Left cardiac atrium (tissue), 4 donors: ENCODE measurements around the gene PTPRN2. TPM values are rescaled to one million over a fixed set of nuclear protein-coding genes. Genes with fewer than 3 reads are reported as not detected.

Experiments used
- ATAC-seq, 2 donors: fragments of 200-7000 bp; cut with Tn5 transposase; one replicate each; pipeline ENCODE4 v1.9.1; 2020; ENCODE audit warnings: mild to moderate bottlenecking in 2 of 2, moderate library complexity in 2 of 2
- DNase-seq: peaks from one replicate; pipeline ENCODE4 v3.0.0-alpha.2; 2020
- intact Hi-C, 2 donors: fragments of 100-400 bp; cut with DNase I; formaldehyde crosslinking; loops; one replicate each; pipeline versions ENCODE4 v1.14.1 to v1.15.1; 2022 to 2023
- total RNA-seq, 2 donors: library from RNA; stranded (reverse); fragmentation: NEBNext Ultra II Directional; extraction: Animal tissue kit (Norgen Biotek cat#: 25700); gene quantifications; one replicate each; pipeline ENCODE4 v1.2.1, GENCODE V29; 2021
- donor health status: DM: no; HTN: yes; CAD: no.
- donor health status: DM: no; HTN: yes; CAD: no; lungs with severe emphysema.
- donor health status: DM: yes; HTN: yes; CAD: no.
- donor health status: Dilated cardiomyopathy.

The PTPRN2 gene
- total RNA-seq, 2 donors from 2014 or later, result 1.9 to 2.3 TPM

DNA sequence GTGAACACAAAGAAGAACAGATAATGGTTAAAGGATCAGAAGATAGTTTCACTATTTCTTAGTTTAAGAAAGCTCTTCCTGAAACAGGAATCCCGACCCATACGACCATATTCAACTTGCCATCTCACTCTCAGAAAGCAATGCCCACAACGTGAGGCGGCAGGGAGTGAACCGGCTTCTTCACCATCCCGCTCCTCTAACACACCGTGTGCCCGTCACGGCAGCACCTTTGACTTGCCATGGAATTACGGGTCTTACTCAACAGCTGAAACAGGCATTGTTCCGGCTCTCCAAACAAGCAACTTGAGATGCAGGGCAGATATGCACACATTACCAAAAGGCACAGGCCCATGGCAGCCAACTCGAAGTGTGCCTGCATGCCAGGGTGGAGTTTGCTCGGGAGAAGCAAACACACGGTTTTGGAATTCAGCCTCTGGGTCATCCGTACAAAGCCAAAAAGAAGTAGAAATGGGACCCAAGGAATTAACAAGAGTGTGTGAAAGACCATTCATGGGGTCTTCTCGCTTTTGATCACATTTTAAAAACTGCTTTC lies 957.2 kb downstream of the PTPRN2 start:
- intact Hi-C loops, result no loop called here
- no peak for DNase-seq
- no peak for ATAC-seq

DNA sequence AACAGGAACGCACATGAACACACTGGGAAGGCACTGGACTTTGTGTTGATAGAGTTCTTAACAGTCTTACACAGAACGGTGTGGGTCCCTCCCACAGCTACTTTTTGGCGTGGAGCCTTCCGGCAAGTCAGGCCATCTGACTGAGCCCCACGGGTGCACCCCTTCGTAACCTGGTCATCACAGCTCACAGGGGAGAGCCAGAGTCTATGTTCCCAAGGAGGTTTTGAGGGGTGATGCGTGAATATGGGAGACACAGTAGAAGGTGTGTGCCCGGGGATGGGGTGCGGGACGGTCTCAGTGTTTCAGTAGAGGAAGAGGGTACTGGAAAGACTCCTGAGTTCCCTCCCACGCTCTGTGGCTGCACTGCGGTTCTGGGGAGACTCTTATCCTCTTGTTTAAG lies 959.2 kb downstream of the PTPRN2 start:
- intact Hi-C loops, result no loop called here
- ATAC-seq (no peak), DNase-seq (no peak)

- DNase-seq, result no peak
- intact Hi-C loops, result no loop called here
- ATAC-seq, result no peak
Measured at GRCh38 chr7:157627646-157628045, 960.0 kb downstream of the PTPRN2 start.

GRCh38 chr7:157627033-157627432 lies 960.6 kb downstream of the PTPRN2 start:
- intact Hi-C loops, result no loop called here
- no peak for ATAC-seq
- no peak for DNase-seq

DNA sequence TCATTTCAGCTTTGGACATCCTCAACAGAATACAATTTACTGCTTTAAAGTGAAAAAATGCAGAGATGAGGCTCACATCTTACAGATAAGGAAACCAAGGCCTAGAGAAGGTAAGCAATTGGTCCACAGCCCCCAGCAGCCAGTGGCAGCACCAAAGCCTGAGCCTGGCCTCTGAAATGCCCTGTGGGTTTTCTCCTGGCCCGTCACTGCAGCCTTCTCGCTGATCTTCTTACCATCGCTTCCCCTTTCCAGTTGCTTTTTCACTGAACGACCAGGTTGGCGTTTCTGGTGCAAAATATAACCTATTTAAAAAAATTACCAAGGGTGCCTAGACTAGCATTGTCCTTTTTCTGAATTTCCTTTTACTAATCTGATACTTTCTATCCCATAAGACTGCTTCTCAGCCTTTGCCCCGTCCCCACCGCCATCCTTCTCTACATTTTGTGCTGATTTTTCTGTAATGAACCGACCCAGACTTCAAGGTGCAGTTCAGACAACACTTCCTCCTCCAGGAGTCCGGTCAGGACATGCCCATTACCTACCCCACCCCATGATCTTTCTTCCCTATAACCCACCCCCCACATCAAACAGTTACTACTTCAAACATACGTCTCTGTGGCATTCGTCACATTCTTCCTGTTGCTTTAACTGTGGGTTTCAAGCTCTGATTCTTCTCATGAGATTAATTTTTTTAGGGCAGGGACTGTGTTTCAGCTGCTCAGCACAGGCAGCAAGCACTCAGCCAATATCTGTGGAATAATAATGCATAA lies 961.5 kb downstream of the PTPRN2 start:
- ATAC-seq (no peak), DNase-seq (no peak)
- intact Hi-C loops, result no loop called here

DNA sequence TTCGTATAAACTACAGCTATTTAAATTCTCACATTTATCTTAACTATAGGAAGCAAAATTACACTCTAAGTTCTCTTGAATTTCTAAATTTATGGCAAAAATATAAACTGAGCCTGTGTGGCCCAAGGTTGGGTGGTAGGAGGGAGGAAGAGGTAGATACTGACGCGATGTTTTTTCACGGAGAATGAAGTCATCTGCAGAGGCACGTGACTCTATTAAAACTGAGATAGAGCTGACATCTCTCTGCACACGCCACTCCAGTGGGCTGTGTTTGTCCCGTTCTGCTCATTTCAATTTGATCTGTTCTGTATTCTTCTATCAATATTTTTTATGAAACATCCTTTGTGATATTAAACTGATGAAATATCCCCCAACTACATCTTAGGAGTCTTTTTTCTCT lies 964.1 kb downstream of the PTPRN2 start:
- ATAC-seq, result no peak
- DNase-seq, result no peak
- intact Hi-C loops, result no loop called here

DNA sequence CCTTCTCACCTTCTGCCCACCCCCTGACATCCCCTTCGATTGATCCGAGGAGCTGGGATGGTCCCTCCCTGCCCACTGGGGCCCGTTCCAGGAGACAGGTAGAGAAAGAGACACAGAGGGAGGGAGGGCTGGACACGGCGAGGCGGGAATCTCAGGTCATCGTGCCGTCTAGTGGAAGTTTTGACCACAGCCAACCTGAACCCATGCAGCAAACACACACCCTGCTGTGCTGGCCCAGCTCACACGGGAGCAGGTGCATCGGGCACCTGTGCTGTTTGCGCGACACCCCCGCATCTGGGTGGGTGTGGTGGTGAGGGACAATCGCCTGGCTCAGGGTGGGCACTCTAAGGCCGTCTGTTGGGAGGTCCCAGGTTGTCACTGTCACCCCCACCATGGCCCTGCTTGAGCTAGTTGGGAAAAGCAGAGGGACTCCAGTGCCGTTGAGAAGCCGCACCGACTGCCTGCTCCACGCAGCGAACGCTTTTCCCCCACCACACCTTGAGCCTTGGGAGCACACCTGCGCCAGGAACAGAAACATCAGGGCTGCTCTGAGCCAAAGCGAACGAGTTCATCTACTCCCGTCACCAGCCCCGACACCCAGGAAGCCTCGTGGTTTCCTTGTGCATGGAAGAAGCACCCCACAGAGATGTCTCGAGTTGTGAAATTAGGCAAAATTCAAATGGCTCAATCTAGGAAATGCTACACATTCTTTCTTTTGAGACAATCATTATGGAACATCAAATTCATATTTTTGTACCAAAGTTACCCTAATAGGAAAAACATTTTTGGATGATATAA lies 965.0 kb downstream of the PTPRN2 start:
- ATAC-seq, result no peak
- intact Hi-C loops, result no loop called here
- no peak for DNase-seq

- intact Hi-C loops, result no loop called here
- DNase-seq (no peak), ATAC-seq (no peak)
Measured at GRCh38 chr7:157622000-157622399, 965.6 kb downstream of the PTPRN2 start.

DNA sequence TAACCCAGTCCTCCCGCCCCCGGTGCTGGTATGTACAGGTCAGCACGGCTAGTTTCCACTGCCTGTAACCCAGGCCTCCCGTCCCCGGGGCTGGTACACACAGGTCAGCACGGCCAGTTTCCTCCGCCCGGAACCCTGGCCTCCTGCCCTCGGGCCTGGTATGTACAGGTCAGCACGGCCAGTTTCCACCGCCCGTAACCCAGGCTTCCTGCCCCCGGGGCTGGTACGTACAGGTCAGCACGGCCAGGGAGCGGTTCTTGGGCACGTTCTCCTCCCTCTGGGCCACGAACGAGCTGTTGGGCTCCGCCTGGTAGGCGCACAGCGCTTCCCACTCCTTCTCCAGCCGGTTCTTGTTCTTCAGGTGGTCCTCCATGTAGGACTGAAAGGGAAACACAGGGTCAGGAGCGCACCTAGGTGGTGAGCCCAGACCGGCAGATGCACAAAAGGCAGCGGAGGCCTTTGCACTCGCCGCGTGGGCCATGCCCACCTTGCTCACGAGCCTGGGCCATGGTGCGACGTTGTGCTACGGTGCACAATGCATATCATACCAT lies 966.4 kb downstream of the PTPRN2 start:
- intact Hi-C loops, result no loop called here
- no peak for DNase-seq
- no peak for ATAC-seq

GRCh38 chr7:157620616-157621015 lies 967.0 kb downstream of the PTPRN2 start:
- no peak for ATAC-seq
- no peak for DNase-seq
- intact Hi-C loops, result no loop called here

DNA sequence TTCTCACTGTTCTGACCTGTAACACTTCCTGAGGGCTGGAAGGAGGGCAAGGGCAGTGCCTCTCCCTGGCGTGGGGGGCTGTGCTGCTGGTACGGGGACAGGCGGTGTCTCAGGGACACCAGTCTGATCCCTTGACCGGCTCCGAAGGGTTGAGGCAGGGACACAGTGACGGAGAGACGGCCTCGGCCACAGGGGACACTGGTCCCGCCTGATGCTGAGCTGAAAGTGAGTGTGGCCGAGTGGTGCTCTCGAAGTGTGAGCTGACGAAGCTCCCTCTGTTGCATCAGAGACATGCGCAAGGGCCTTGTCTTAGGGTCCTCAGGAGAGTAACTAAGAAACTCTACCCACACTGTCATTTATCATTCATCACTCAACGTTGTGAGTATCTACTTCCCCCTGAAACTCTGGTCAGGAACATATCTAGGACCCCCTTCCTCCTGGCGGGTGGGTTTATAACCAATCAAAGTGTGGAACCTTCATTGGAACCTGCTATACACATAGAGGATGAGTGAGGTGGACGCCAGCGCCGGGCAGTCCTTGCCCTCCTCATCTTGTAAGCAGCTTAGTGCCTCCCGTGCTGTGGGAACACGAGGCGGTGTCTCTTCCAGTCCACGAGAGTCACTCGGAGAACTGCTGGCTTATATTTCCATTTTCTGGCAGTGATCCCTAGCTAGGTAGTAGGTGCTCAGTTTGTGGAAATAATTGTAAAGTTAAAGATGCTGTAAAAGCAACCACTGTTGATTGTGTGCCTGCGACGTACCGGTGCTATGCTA lies 967.7 kb downstream of the PTPRN2 start:
- intact Hi-C loops, result no loop called here
- DNase-seq (no peak), ATAC-seq (no peak)

GRCh38 chr7:157618823-157619606 lies 968.6 kb downstream of the PTPRN2 start:
- ATAC-seq (no peak), DNase-seq (no peak)
- intact Hi-C loops, result no loop called here

GRCh38 chr7:157618091-157618726 lies 969.4 kb downstream of the PTPRN2 start:
- ATAC-seq (no peak), DNase-seq (no peak)
- intact Hi-C loops, result no loop called here

DNA sequence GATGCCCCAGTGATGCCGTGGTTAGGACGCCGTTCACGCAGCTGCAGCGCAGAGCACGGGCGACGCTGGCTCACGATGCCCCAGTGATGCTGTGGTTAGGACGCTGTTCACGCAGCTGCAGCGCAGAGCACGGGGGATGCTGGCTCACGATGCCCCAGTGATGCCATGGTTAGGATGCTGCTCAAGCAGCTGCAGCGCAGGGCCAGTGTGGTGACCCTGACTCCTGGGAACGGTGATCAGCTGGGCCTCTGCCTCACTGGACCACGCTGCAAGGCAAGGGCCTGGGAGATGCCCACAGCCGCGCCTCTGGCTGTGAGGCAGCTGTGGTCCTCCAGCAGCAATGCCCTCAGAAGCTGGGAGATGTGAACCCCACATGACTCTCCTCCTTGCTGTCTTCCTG lies 970.2 kb downstream of the PTPRN2 start:
- DNase-seq (no peak), ATAC-seq (no peak)
- intact Hi-C loops, result no loop called here

DNA sequence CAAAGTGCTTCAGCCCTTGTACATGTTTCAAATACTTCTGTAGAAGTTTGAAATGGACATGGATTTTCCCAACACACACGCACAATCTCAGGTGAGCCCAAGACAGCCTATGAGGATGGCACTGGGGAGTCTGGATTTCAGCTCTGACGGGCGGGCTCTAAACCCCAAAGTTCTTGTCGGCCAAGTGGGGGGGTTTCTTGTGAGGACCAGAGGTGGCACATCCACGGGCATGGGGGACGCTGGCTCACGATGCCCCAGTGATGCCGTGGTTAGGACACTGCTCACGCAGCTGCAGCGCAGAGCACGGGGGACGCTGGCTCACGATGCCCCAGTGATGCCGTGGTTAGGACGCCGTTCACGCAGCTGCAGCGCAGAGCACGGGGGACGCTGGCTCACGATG lies 970.7 kb downstream of the PTPRN2 start:
- intact Hi-C loops, result no loop called here
- no peak for ATAC-seq
- no peak for DNase-seq

- peak in 1 of 2 donors; percentile 4 for ATAC-seq
- intact Hi-C loops, result no loop called here
- DNase-seq, result no peak
Measured at GRCh38 chr7:157616426-157616825, 971.2 kb downstream of the PTPRN2 start.

DNA sequence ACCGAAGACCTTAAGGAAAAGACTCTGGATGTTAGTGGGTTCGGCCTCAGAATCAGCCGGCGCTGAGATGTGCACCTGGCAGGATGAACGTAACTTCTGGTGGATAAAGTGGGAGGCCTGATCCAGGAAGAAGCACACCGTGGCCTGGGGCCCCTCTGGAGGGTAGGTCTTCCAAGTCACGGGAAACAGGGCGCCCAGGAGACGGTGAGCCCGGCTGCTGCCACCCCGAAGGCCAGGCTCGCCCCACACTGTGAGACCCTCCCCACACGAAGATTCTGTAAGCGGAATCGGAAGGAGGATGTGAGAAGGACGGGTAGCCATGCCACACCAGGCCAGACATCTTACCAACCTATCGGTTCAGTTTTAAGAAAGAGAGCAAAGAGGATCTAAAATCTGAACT lies 971.8 kb downstream of the PTPRN2 start:
- intact Hi-C loops, result no loop called here
- ATAC-seq, result no peak
- DNase-seq, result no peak

DNA sequence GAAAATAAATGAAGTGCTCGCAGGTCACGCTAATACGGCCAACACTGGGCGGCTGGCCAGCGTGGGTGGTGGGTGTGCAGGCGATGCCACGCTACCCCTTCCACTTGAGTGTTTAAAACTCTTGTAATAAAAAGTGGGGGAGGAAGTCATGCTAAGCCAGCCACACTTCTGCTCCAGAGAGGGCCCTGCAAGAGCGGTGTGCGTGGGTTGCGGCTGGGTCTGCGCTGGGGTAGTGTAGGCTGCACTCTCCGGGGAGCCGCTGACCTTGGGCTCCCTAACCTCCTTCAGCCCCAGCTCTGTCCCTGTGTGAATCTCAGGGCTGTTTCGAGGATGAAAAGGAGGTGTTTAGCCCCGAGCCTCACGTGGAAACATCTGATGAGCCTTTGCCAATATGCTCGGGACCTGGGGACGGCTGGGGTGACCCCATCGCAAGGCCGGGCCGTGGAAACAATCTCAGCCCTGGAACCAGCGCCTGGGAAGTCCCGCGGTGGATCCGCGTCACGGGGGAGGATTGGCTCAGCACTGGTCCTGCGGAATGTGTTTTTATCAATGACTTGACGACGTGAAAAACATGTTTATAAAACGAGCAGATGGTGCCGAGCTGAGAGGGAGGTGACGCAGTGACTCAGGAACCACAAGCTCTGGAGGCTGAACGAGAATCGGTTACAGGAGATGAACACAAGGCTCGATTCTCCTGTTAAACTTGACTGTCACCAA lies 972.4 kb downstream of the PTPRN2 start:
- DNase-seq (peak; percentile 50), ATAC-seq (peak; percentile 62 to 65)
- intact Hi-C loops, result no loop called here
